K562 (cell line): ENCODE measurements around the gene NRM. TPM values are rescaled to one million over a fixed set of nuclear protein-coding genes. Genes with fewer than 3 reads are reported as not detected.

Source experiments
- CAMTA2 ChIP-seq: fragments of 250-450 bp; sonication (Bioruptor Pico); conservative IDR thresholded peaks from 2 replicates; pipeline ENCODE4 v1.5.1; 2022
- CBX8 ChIP-seq: fragments of 200-600 bp; sonication (generic); IDR thresholded peaks from 2 replicates; pipeline ENCODE4 v1.6.1; 2012; ENCODE audit warnings: borderline replicate concordance, mixed run types, low read depth, mild to moderate bottlenecking, moderate library complexity, mixed read lengths, low read length, control low read depth, inconsistent platforms; ENCODE audit not compliant: poor library complexity, severe bottlenecking; ENCODE audit errors: extremely low read depth
- CC2D1A ChIP-seq: fragments of 450-650 bp; IDR thresholded peaks from 2 replicates; pipeline ENCODE4 v1.6.1; 2017; ENCODE audit warnings: mild to moderate bottlenecking
- GATAD2A ChIP-seq: fragments of 450-650 bp; IDR thresholded peaks from 2 replicates; pipeline ENCODE4 v1.6.1; 2017
- HDAC2 ChIP-seq: fragments of 450-650 bp; IDR thresholded peaks from 2 replicates; pipeline ENCODE4 v1.6.1; 2016; ENCODE audit warnings: mild to moderate bottlenecking
- HNRNPUL1 ChIP-seq: fragments of 200-400 bp; formaldehyde crosslinking; IDR thresholded peaks from 2 replicates; pipeline ENCODE4 v1.6.1; 2017; ENCODE audit warnings: low read length
- NR3C1 ChIP-seq: sonication (generic); formaldehyde crosslinking; IDR thresholded peaks from 2 replicates; pipeline ENCODE4 v1.8.1; 2022; ENCODE audit warnings: missing genetic modification reagents
- PTTG1 ChIP-seq: fragments of 450-650 bp; IDR thresholded peaks from 2 replicates; pipeline ENCODE4 v1.6.1; 2016; ENCODE audit warnings: low read depth, mild to moderate bottlenecking, missing genetic modification characterization, missing compliant biosample characterization
- RFX1 ChIP-seq: fragments of 450-650 bp; IDR thresholded peaks from 2 replicates; pipeline ENCODE4 v1.6.1; 2016; ENCODE audit warnings: mild to moderate bottlenecking, moderate library complexity
- SAFB ChIP-seq: fragments of 200-400 bp; formaldehyde crosslinking; IDR thresholded peaks from 2 replicates; pipeline ENCODE4 v1.6.1; 2017; ENCODE audit warnings: low read depth, low read length, borderline replicate concordance
- TEAD2 ChIP-seq: fragments of 450-650 bp; IDR thresholded peaks from 2 replicates; pipeline ENCODE4 v1.6.1; 2016; ENCODE audit warnings: missing genetic modification characterization, control low read depth, missing compliant biosample characterization
- TRIM24 ChIP-seq, 2 experiments: fragments of 450-650 bp; IDR thresholded peaks; 2 replicates each; pipeline ENCODE4 v1.6.1; 2016
- U2AF2 ChIP-seq: fragments of 200-400 bp; formaldehyde crosslinking; optimal IDR thresholded peaks from 2 replicates; pipeline ENCODE3; 2017; ENCODE audit warnings: low read depth, mild to moderate bottlenecking, low read length
- ZC3H11A ChIP-seq: IDR thresholded peaks from 2 replicates; pipeline ENCODE4 v1.6.1; 2012; ENCODE audit warnings: low read depth, low read length, improper control_type of control experiment
- ZNF217 ChIP-seq: sonication (generic); formaldehyde crosslinking; IDR thresholded peaks from 2 replicates; pipeline ENCODE4 v1.8.0; 2022; ENCODE audit warnings: mild to moderate bottlenecking, missing genetic modification reagents
- ZNF551 ChIP-seq: fragments of 250-450 bp; sonication (Bioruptor Pico); IDR thresholded peaks from 2 replicates; pipeline ENCODE4 v1.5.0; 2021; ENCODE audit warnings: mild to moderate bottlenecking, moderate library complexity
- polyA plus RNA-seq, 8 experiments: library from polyadenylated mRNA; depleted of rRNA in 4 of 8; stranded (reverse) in 5 of 8; unstranded in 3 of 8; fragments of >200 nt; fragmentation: Nextera tagmentation in 2 of 8; fragmentation: Illumina TruSeq in 1 of 8; extraction: Ambion mirVana in 2 of 8; extraction: Trizol in 1 of 8; gene quantifications; 2 replicates each; pipeline versions ENCODE4 v1.2.1 to v1.2.3, GENCODE V29; 2011 to 2014; ENCODE audit warnings: inconsistent platforms in 1 of 8, missing spikeins in 1 of 8
- total RNA-seq, 7 experiments: library from RNA; depleted of rRNA in 6 of 7; stranded (reverse); fragments of >200 nt in 6 of 7; fragmentation: Illumina TruSeq in 2 of 7; extraction: Trizol in 2 of 7; gene quantifications; 2 replicates each; pipeline versions ENCODE4 v1.2.1 to v1.2.3, GENCODE V29; 2011 to 2021; ENCODE audit warnings: low replicate concordance in 1 of 7
- TF ChIP-seq, protein P1 (sequence below): fragments of 450-650 bp; IDR thresholded peaks from 2 replicates; pipeline ENCODE4 v1.6.1; 2016
- TF ChIP-seq, protein P2 (sequence below): sonication (generic); formaldehyde crosslinking; IDR thresholded peaks from 2 replicates; pipeline ENCODE4 v1.4.0; 2020; ENCODE audit warnings: mild to moderate bottlenecking, missing genetic modification reagents
- TF ChIP-seq, protein P3 (sequence below): sonication (generic); formaldehyde crosslinking; IDR thresholded peaks from 2 replicates; pipeline ENCODE4 v1.8.1; 2023; ENCODE audit warnings: mild to moderate bottlenecking, missing genetic modification reagents
- TF ChIP-seq, protein P4 (sequence below): sonication (generic); formaldehyde crosslinking; IDR thresholded peaks from 2 replicates; pipeline ENCODE4 v1.8.1; 2023; ENCODE audit warnings: mild to moderate bottlenecking, missing genetic modification reagents

Gene NRM
- total and polyA plus RNA-seq, 9 of the 15 experiments (the other 6 are each of a cell fraction or from before 2014, with no cell fraction given) = 9.7 to 58.2 (median 18.1) TPM

DNA sequence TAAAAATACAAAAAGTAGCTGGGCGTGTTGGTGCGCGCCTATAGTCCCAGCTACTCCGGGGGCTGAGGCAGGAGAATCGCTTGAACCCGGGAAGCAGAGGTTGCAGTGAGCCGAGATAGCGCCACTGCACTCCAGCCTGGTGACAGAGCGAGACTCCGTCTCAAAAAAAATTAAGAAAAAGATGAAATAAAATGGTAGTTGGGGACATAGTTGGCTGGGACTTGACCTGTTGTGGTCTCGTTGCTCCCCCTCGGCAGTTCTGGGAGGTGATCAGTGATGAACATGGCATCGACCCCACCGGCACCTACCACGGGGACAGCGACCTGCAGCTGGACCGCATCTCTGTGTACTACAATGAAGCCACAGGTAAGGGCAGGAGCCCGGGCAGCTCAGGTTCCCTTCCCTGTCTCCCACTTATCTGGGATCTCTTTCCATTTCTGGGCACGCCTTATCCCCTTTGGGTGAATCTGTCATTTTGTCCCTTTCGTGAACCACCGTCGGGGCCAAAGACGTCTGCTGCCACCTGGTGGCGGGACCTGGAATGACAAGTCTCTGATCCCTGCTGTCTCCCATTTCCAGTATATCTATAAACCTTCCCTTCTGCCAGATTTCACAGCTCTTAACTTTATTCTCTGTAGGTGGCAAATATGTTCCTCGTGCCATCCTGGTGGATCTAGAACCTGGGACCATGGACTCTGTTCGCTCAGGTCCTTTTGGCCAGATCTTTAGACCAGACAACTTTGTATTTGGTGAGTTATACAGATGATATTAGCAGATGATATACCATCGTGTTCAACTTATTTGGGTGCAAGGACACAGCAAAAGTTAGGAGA is 31.7 kb upstream of the NRM start (continued):
- TF ChIP-seq HDAC2 = peak; percentile 68; the same call in 1 of the 2 replicates
- no peak for TF ChIP-seq ZC3H11A
- TF ChIP-seq GATAD2A = 0 out of 2 replicates have a peak, but pooled peaks have one; percentile 37
- TF ChIP-seq, protein P1, sequence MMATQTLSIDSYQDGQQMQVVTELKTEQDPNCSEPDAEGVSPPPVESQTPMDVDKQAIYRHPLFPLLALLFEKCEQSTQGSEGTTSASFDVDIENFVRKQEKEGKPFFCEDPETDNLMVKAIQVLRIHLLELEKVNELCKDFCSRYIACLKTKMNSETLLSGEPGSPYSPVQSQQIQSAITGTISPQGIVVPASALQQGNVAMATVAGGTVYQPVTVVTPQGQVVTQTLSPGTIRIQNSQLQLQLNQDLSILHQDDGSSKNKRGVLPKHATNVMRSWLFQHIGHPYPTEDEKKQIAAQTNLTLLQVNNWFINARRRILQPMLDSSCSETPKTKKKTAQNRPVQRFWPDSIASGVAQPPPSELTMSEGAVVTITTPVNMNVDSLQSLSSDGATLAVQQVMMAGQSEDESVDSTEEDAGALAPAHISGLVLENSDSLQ = peak; percentile 64
- TF ChIP-seq, protein P2, sequence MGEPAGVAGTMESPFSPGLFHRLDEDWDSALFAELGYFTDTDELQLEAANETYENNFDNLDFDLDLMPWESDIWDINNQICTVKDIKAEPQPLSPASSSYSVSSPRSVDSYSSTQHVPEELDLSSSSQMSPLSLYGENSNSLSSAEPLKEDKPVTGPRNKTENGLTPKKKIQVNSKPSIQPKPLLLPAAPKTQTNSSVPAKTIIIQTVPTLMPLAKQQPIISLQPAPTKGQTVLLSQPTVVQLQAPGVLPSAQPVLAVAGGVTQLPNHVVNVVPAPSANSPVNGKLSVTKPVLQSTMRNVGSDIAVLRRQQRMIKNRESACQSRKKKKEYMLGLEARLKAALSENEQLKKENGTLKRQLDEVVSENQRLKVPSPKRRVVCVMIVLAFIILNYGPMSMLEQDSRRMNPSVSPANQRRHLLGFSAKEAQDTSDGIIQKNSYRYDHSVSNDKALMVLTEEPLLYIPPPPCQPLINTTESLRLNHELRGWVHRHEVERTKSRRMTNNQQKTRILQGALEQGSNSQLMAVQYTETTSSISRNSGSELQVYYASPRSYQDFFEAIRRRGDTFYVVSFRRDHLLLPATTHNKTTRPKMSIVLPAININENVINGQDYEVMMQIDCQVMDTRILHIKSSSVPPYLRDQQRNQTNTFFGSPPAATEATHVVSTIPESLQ (CRISPR knock-in tag) = no peak
- no peak for TF ChIP-seq SAFB
- no peak for TF ChIP-seq RFX1
- TF ChIP-seq CC2D1A = peak; percentile 79
- TF ChIP-seq PTTG1 = no peak
- TF ChIP-seq HNRNPUL1 = no peak
- TF ChIP-seq CAMTA2 (CRISPR knock-in tag) = no peak
- TF ChIP-seq, protein P3, sequence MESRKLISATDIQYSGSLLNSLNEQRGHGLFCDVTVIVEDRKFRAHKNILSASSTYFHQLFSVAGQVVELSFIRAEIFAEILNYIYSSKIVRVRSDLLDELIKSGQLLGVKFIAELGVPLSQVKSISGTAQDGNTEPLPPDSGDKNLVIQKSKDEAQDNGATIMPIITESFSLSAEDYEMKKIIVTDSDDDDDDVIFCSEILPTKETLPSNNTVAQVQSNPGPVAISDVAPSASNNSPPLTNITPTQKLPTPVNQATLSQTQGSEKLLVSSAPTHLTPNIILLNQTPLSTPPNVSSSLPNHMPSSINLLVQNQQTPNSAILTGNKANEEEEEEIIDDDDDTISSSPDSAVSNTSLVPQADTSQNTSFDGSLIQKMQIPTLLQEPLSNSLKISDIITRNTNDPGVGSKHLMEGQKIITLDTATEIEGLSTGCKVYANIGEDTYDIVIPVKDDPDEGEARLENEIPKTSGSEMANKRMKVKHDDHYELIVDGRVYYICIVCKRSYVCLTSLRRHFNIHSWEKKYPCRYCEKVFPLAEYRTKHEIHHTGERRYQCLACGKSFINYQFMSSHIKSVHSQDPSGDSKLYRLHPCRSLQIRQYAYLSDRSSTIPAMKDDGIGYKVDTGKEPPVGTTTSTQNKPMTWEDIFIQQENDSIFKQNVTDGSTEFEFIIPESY (CRISPR knock-in tag) = no peak
- no peak for TF ChIP-seq ZNF217 (CRISPR knock-in tag)
- TF ChIP-seq ZNF551 (CRISPR knock-in tag) = no peak
- TF ChIP-seq, protein P4, sequence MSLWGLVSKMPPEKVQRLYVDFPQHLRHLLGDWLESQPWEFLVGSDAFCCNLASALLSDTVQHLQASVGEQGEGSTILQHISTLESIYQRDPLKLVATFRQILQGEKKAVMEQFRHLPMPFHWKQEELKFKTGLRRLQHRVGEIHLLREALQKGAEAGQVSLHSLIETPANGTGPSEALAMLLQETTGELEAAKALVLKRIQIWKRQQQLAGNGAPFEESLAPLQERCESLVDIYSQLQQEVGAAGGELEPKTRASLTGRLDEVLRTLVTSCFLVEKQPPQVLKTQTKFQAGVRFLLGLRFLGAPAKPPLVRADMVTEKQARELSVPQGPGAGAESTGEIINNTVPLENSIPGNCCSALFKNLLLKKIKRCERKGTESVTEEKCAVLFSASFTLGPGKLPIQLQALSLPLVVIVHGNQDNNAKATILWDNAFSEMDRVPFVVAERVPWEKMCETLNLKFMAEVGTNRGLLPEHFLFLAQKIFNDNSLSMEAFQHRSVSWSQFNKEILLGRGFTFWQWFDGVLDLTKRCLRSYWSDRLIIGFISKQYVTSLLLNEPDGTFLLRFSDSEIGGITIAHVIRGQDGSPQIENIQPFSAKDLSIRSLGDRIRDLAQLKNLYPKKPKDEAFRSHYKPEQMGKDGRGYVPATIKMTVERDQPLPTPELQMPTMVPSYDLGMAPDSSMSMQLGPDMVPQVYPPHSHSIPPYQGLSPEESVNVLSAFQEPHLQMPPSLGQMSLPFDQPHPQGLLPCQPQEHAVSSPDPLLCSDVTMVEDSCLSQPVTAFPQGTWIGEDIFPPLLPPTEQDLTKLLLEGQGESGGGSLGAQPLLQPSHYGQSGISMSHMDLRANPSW = no peak; the same call in 1 of the 2 replicates
- TF ChIP-seq TEAD2 (tag) = no peak
- no peak for TF ChIP-seq NR3C1
- TF ChIP-seq TRIM24 (IDR thresholded peaks at IDR 0.05) = no peak
- TF ChIP-seq CBX8 = no peak
- no peak for TF ChIP-seq U2AF2
